ENCODE data around the gene ZNF485. TPM values are rescaled to one million over a fixed set of nuclear protein-coding genes. Genes with fewer than 3 reads are reported as not detected.

The ZNF485 gene
- total RNA-seq, 2 experiments from 2014 or later, result 6.9 to 7.6 TPM

GRCh38 chr10:43644252-43644651 lies 38.0 kb downstream of the ZNF485 start:
- Mint-ChIP-seq H3K36me3 (ENCODE audit: low read depth) (peaks cover 58% of the 10 kb centered on the region), H3K4me3 (no peak overlapping the region), H3K27ac (no peak overlapping the region), H3K4me1 (peaks cover 12% of the 10 kb centered on the region), H3K9me3 (ENCODE audit: low read depth) (peaks cover 35% of the 10 kb centered on the region), H3K27me3 (no peaks in the 10 kb centered on the region)
- POLR2A ChIA-PET, result no interaction called here
- DNase-seq, result no peak
- CTCF ChIA-PET, result no interaction called here
- ATAC-seq, result no peak
- intact Hi-C loops (cut with DNase I, micrococcal nuclease), result no loop called here

DNA sequence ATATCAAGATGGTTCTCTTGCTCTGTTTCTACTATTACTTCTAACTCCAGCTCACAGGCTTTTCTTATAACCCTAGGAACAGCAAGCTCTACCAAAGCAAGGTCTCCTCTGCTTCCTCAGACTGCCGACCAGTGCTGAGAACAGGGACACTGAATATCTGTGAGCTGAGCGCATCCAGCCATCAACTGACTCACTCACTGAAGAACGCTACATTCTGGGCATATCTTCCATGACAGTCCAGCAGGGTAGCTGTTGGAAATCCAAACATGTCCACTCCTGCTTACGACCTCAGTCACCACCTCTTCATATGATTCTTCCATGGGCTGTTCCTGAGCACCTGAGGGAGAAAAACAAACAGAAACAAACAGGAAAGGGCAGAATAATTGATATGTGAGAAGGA lies 39.6 kb downstream of the ZNF485 start:
- H3K4me3 Mint-ChIP-seq, result no peak overlapping the region
- H3K36me3 Mint-ChIP-seq (ENCODE audit: low read depth), result peaks cover 58% of the 10 kb centered on the region
- no peak overlapping the region for H3K27ac Mint-ChIP-seq
- DNase-seq (no peak), ATAC-seq (no peak)
- intact Hi-C loops (cut with DNase I, micrococcal nuclease), result loop anchor here in 1 of 2 experiments (5.0 kb wide), 1 partner anchor 74 kb away; the partner anchor contains the start of gene ZNF239
- peaks cover 30% of the 10 kb centered on the region for H3K9me3 Mint-ChIP-seq (ENCODE audit: low read depth)
- POLR2A ChIA-PET, result no interaction called here
- CTCF ChIA-PET, result no interaction called here
- H3K4me1 Mint-ChIP-seq, result peaks cover 14% of the 10 kb centered on the region
- no peaks in the 10 kb centered on the region for H3K27me3 Mint-ChIP-seq

GRCh38 chr10:43647576-43647975 lies 41.3 kb downstream of the ZNF485 start:
- intact Hi-C loops (cut with DNase I, micrococcal nuclease), result loop anchor here in 1 of 2 experiments (5.0 kb wide), 1 partner anchor 75 kb away; the partner anchor contains the start of gene ZNF239
- Mint-ChIP-seq H3K4me3 (peak overlapping the region; percentile 79), H3K27me3 (no peaks in the 10 kb centered on the region), H3K4me1 (peaks cover 14% of the 10 kb centered on the region), H3K9me3 (ENCODE audit: low read depth) (peaks cover 30% of the 10 kb centered on the region), H3K36me3 (ENCODE audit: low read depth) (peaks cover 50% of the 10 kb centered on the region), H3K27ac (peak overlapping the region; percentile 87)
- CTCF ChIA-PET, result interaction anchor here (1.6 kb wide), 1 partner anchor 42 kb away, joined by 4 read pairs; no protein-coding TSS in a partner anchor
- POLR2A ChIA-PET, result no interaction called here
- DNase-seq (no peak), ATAC-seq (no peak)

- intact Hi-C loops (cut with DNase I, micrococcal nuclease), result loop anchor here (1.0 to 5.0 kb wide), 5 partner anchors 41 to 1096 kb away; partner anchors contain the start of genes ZNF239 (in 2 of the 2) and ZNF485 (in 2 of the 2)
- Mint-ChIP-seq H3K27me3 (peaks cover 3% of the 10 kb centered on the region), H3K36me3 (ENCODE audit: low read depth) (peaks cover 46% of the 10 kb centered on the region), H3K27ac (peak overlapping the region; percentile 87), H3K4me1 (peaks cover 14% of the 10 kb centered on the region), H3K4me3 (peak overlapping the region; percentile 79), H3K9me3 (ENCODE audit: low read depth) (peaks cover 28% of the 10 kb centered on the region)
- POLR2A ChIA-PET, result no interaction called here
- CTCF ChIA-PET, result interaction anchor here (1.1 to 1.6 kb wide), 2 partner anchors 41 to 42 kb away, joined by 4 to 5 read pairs; partner anchors contain the start of gene ZNF485
- ATAC-seq, result no peak
- DNase-seq, result no peak
Measured at GRCh38 chr10:43648095-43648397, 41.8 kb downstream of the ZNF485 start.

DNA sequence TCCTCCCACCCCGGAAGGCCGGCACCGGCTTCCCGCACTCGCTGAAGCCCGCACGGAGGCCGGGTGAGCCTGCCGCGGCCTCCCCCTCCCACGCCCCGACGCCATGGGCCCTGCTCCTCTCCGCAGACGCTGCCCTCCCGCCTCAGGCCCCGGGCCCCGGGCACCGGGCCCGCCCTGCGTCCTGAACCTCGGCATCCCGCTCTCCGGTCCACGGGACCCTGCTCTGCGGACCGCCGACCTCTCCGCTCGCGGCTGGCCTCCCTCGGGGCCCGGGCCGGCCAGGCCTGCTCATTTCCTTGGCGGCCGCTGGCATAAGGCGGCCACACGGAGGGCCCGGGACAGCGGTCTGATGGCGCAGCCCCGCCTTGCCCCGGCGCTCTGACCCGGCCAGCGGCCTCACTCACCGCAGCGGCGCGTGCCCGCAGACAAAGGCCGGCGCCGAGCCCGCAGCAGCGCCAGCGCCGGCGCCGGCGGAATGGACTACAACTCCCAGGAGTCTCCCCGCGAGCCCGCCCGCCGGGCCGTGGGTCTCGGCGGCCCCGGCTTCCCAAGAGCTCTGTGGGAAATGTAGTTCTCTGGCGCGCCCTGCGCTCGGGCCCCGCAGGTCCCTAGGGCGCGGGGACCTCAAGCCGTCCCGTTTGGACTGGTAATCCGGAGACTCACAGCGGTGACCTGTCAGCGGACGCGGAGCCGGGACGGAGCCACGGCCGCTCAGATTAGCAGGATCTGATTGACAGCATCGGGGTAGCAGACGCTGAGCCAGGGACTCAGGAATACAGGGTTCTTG lies 42.4 kb downstream of the ZNF485 start, which contains the start of gene ZNF32:
Gene ZNF32, minus strand, starts transcription at position 484 of the 787 bp plus-strand sequence. CDS start 2,748 bp downstream, outside the sequence.
- CTCF ChIA-PET, result interaction anchor here (1.0 to 1.6 kb wide), 4 partner anchors 36 to 75 kb away, joined by 3 to 8 read pairs (median 4); partner anchors contain the start of gene ZNF485
- peaks cover 23% of the 10 kb centered on the region for H3K9me3 Mint-ChIP-seq (ENCODE audit: low read depth)
- ATAC-seq (peak; percentile 97), DNase-seq (peak; percentile 91)
- H3K4me3 Mint-ChIP-seq, result peak within 1 kb of the TSS; percentile 79
- peaks cover 3% of the 10 kb centered on the region for H3K27me3 Mint-ChIP-seq
- H3K36me3 Mint-ChIP-seq (ENCODE audit: low read depth), result peaks cover 41% of the 10 kb centered on the region
- peaks cover 14% of the 10 kb centered on the region for H3K4me1 Mint-ChIP-seq
- H3K27ac Mint-ChIP-seq, result peak within 1 kb of the TSS; percentile 88
- intact Hi-C loops (cut with DNase I, micrococcal nuclease), result loop anchor here (1.0 to 5.0 kb wide), 5 partner anchors 42 to 1096 kb away; partner anchors contain the start of genes ZNF239 (in 2 of the 2) and ZNF485 (in 2 of the 2)
- POLR2A ChIA-PET, result no interaction called here

DNA sequence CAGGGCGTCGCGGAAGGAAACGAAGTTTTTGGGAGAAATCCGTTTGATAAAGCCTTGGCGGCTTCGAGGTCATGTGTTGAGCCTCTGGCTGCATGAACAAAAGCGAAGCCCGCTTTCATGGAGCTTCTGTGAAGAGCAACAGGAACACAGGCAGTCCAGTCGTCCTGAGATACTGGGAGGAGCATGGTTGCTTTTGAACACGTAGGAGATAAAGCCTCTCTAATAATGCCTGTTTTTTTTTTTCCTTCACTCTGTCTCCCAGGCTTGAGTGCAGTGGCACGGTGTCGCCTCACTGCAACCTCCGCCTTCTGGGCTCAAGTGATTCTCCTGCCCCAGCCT lies 42.9 kb downstream of the ZNF485 start:
- peaks cover 22% of the 10 kb centered on the region for H3K9me3 Mint-ChIP-seq (ENCODE audit: low read depth)
- H3K27ac Mint-ChIP-seq, result peak overlapping the region; percentile 88
- peak overlapping the region; percentile 79 for H3K4me3 Mint-ChIP-seq
- intact Hi-C loops (cut with DNase I, micrococcal nuclease), result loop anchor here in 1 of 2 experiments (2.0 to 5.0 kb wide), 2 partner anchors 42 to 77 kb away; partner anchors contain the start of genes ZNF239 and ZNF485
- DNase-seq, result no peak
- H3K4me1 Mint-ChIP-seq, result peaks cover 14% of the 10 kb centered on the region
- CTCF ChIA-PET, result interaction anchor here (1.0 to 1.4 kb wide), 3 partner anchors 36 to 76 kb away, joined by 3 to 8 read pairs (median 5); partner anchors contain the start of gene ZNF485
- peak; percentile 7 for ATAC-seq
- POLR2A ChIA-PET, result interaction anchor here (0.9 kb wide), 1 partner anchor 54 kb away, joined by 4 read pairs; no protein-coding TSS in a partner anchor
- peaks cover 3% of the 10 kb centered on the region for H3K27me3 Mint-ChIP-seq
- H3K36me3 Mint-ChIP-seq (ENCODE audit: low read depth), result peaks cover 35% of the 10 kb centered on the region

- H3K27me3 Mint-ChIP-seq, result peaks cover 8% of the 10 kb centered on the region
- H3K9me3 Mint-ChIP-seq (ENCODE audit: low read depth), result no peaks in the 10 kb centered on the region
- no peak overlapping the region for H3K4me3 Mint-ChIP-seq
- H3K27ac Mint-ChIP-seq, result no peak overlapping the region
- peaks cover 6% of the 10 kb centered on the region for H3K4me1 Mint-ChIP-seq
- no peak for DNase-seq
- no peak for ATAC-seq
- POLR2A ChIA-PET, result interaction anchor here (0.6 kb wide), 1 partner anchor 45 kb away, joined by 3 read pairs; no protein-coding TSS in a partner anchor
- intact Hi-C loops (cut with DNase I, micrococcal nuclease), result no loop called here
- no peaks in the 10 kb centered on the region for H3K36me3 Mint-ChIP-seq (ENCODE audit: low read depth)
- CTCF ChIA-PET, result no interaction called here
Measured at GRCh38 chr10:43653746-43654145, 47.5 kb downstream of the ZNF485 start.

- no peak overlapping the region for H3K4me3 Mint-ChIP-seq
- DNase-seq, result no peak
- CTCF ChIA-PET, result no interaction called here
- no peaks in the 10 kb centered on the region for H3K9me3 Mint-ChIP-seq (ENCODE audit: low read depth)
- intact Hi-C loops (cut with DNase I, micrococcal nuclease), result no loop called here
- H3K27ac Mint-ChIP-seq, result no peak overlapping the region
- H3K36me3 Mint-ChIP-seq (ENCODE audit: low read depth), result no peaks in the 10 kb centered on the region
- H3K27me3 Mint-ChIP-seq, result peaks cover 8% of the 10 kb centered on the region
- ATAC-seq, result no peak
- POLR2A ChIA-PET, result no interaction called here
- no peaks in the 10 kb centered on the region for H3K4me1 Mint-ChIP-seq
Measured at GRCh38 chr10:43655311-43655710, 49.1 kb downstream of the ZNF485 start.

DNA sequence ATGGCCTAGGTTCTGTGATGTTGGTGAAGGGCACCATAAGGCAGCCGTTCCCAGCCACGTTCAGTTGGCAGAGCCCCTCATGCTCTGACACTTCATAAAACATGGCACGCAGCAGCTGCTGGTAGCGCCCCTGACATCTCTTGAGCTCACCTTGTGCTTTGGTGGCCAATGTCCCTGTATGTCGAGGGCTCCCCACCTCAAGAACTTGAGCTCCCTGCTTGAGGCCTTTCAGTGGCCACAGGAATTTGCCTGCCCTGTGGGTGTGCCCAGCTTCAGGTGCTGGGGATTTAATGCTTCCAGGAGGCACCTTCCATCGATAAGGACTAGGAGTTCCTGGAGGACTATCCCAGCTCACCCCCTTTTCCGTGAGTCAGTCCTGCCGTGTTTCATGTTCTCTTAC lies 52.0 kb downstream of the ZNF485 start:
- intact Hi-C loops (cut with DNase I, micrococcal nuclease), result no loop called here
- Mint-ChIP-seq H3K27ac (no peak overlapping the region), H3K36me3 (ENCODE audit: low read depth) (no peaks in the 10 kb centered on the region), H3K4me1 (no peaks in the 10 kb centered on the region), H3K27me3 (peaks cover 11% of the 10 kb centered on the region), H3K9me3 (ENCODE audit: low read depth) (peaks cover 3% of the 10 kb centered on the region), H3K4me3 (no peak overlapping the region)
- ATAC-seq (no peak), DNase-seq (no peak)
- CTCF ChIA-PET, result interaction anchor here (0.6 kb wide), 1 partner anchor 18 kb away, joined by 3 read pairs; no protein-coding TSS in a partner anchor
- POLR2A ChIA-PET, result no interaction called here

- ATAC-seq, result no peak
- H3K27me3 Mint-ChIP-seq, result peaks cover 30% of the 10 kb centered on the region
- H3K4me1 Mint-ChIP-seq, result peaks cover 4% of the 10 kb centered on the region
- CTCF ChIA-PET, result no interaction called here
- no peaks in the 10 kb centered on the region for H3K36me3 Mint-ChIP-seq (ENCODE audit: low read depth)
- H3K4me3 Mint-ChIP-seq, result no peak overlapping the region
- no peak overlapping the region for H3K27ac Mint-ChIP-seq
- H3K9me3 Mint-ChIP-seq (ENCODE audit: low read depth), result peaks cover 3% of the 10 kb centered on the region
- DNase-seq, result no peak
- POLR2A ChIA-PET, result no interaction called here
- intact Hi-C loops (cut with DNase I, micrococcal nuclease), result no loop called here
Measured at GRCh38 chr10:43665054-43665453, 58.8 kb downstream of the ZNF485 start.

- ChIA-PET POLR2A (interaction anchor here (0.6 kb wide), 1 partner anchor 90 kb away, joined by 3 read pairs; no protein-coding TSS in a partner anchor), CTCF (interaction anchor here (0.7 kb wide), 1 partner anchor 19 kb away, joined by 3 read pairs; no protein-coding TSS in a partner anchor)
- ATAC-seq, result no peak
- Mint-ChIP-seq H3K4me1 (peaks cover 5% of the 10 kb centered on the region), H3K9me3 (ENCODE audit: low read depth) (peaks cover 3% of the 10 kb centered on the region), H3K4me3 (no peak overlapping the region), H3K27ac (no peak overlapping the region), H3K27me3 (peaks cover 36% of the 10 kb centered on the region), H3K36me3 (ENCODE audit: low read depth) (no peaks in the 10 kb centered on the region)
- intact Hi-C loops (cut with DNase I, micrococcal nuclease), result no loop called here
- no peak for DNase-seq
Measured at GRCh38 chr10:43666552-43666951, 60.3 kb downstream of the ZNF485 start.

All from activated CD4-positive, alpha-beta T cell treated with anti-CD3 and anti-CD28 coated beads for 36 hours (primary cell).